Body of pancreas (tissue), 4 donors: ENCODE results near the gene AIM2.

ENCODE experiments used
- POLR2A ChIP-seq, 3 donors: fragments of 450-650 bp; IDR thresholded peaks; one replicate each; pipeline ENCODE4 v1.6.1; 2016; ENCODE audit warnings: antibody characterized with exemption in 3 of 3, mild to moderate bottlenecking in 2 of 3
- TF ChIP-seq, protein P1 (sequence below), 7 experiments: fragments of 450-650 bp in 4 of 7; fragments of 200-600 bp in 3 of 7; sonication (generic) in 3 of 7; IDR thresholded peaks; one replicate each; pipeline ENCODE4 v1.5.1; 2016 to 2019; ENCODE audit warnings: antibody characterized with exemption in 7 of 7

DNA sequence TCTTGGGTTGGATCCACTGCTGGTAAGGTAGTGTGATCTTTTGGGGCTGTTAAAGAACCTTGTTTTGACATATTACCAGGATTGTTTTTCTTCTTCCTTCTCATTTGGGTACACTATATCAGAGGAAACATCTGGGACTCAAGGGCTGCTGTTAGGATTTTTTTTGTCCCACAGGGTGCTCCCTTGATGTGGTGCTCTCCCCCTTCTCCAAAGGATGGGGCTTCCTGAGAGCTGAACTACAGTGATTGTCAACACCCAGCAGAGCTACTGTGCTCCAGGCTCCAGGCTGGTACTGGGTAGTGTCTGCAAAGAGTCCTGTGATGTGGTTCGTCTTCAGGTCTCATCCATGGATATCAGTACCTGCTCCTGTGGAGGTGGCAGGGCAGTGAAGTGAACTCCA is 46.3 kb downstream of the AIM2 start:
- TF ChIP-seq POLR2A (IDR thresholded peaks at IDR 0.05) = no peak
- TF ChIP-seq, protein P1, sequence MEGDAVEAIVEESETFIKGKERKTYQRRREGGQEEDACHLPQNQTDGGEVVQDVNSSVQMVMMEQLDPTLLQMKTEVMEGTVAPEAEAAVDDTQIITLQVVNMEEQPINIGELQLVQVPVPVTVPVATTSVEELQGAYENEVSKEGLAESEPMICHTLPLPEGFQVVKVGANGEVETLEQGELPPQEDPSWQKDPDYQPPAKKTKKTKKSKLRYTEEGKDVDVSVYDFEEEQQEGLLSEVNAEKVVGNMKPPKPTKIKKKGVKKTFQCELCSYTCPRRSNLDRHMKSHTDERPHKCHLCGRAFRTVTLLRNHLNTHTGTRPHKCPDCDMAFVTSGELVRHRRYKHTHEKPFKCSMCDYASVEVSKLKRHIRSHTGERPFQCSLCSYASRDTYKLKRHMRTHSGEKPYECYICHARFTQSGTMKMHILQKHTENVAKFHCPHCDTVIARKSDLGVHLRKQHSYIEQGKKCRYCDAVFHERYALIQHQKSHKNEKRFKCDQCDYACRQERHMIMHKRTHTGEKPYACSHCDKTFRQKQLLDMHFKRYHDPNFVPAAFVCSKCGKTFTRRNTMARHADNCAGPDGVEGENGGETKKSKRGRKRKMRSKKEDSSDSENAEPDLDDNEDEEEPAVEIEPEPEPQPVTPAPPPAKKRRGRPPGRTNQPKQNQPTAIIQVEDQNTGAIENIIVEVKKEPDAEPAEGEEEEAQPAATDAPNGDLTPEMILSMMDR (IDR thresholded peaks at IDR 0.05) = no peak
